SK-N-MC (cell line): ENCODE measurements around the gene FAT3.
A peak's percentile ranks its signal among the peaks of the same experiment; 100 is the strongest.

ENCODE experiments used
- DNase-seq: peaks from one replicate; pipeline ENCODE4 v3.0.0-alpha.2; 2011; ENCODE audit warnings: low read depth, low spot score
- H3K27ac ChIP-seq: fragments of 200-600 bp; sonication (generic); 2 replicates; pipeline ENCODE4 v1.5.1; 2016; ENCODE audit warnings: mixed run types
- H3K36me3 ChIP-seq: fragments of 200-600 bp; sonication (generic); 2 replicates; pipeline ENCODE4 v1.6.1; 2017; ENCODE audit warnings: antibody characterized with exemption, low read length, mixed read lengths; ENCODE audit not compliant: insufficient read depth
- H3K4me3 ChIP-seq: fragments of 200-600 bp; sonication (generic); 2 replicates; pipeline ENCODE4 v1.5.1; 2016
- H3K9ac ChIP-seq: fragments of 200-600 bp; sonication (generic); 2 replicates; pipeline ENCODE4 v1.8.0; 2017; ENCODE audit warnings: mixed run types, mixed read lengths; ENCODE audit not compliant: insufficient read length
- H3K9me3 ChIP-seq: fragments of 200-600 bp; sonication (generic); 2 replicates; pipeline ENCODE4 v1.6.1; 2017; ENCODE audit warnings: low read depth, mild to moderate bottlenecking, antibody characterized with exemption, low read length, moderate library complexity, mixed read lengths
- EZH2 ChIP-seq: fragments of 200-600 bp; sonication (generic); IDR thresholded peaks from one replicate; pipeline ENCODE4 v1.6.1; 2017; ENCODE audit warnings: antibody characterized with exemption
- FOXP2 ChIP-seq: optimal IDR thresholded peaks from 2 replicates; pipeline ENCODE3; 2011; ENCODE audit warnings: mild to moderate bottlenecking, moderate library complexity; ENCODE audit not compliant: insufficient read depth; ENCODE audit errors: extremely low read length, control extremely low read depth
- POLR2AphosphoS5 ChIP-seq: IDR thresholded peaks from 2 replicates; pipeline ENCODE4 v1.6.1; 2012; ENCODE audit warnings: mild to moderate bottlenecking, low read depth, low read length, borderline replicate concordance

FAT3 gene

DNA sequence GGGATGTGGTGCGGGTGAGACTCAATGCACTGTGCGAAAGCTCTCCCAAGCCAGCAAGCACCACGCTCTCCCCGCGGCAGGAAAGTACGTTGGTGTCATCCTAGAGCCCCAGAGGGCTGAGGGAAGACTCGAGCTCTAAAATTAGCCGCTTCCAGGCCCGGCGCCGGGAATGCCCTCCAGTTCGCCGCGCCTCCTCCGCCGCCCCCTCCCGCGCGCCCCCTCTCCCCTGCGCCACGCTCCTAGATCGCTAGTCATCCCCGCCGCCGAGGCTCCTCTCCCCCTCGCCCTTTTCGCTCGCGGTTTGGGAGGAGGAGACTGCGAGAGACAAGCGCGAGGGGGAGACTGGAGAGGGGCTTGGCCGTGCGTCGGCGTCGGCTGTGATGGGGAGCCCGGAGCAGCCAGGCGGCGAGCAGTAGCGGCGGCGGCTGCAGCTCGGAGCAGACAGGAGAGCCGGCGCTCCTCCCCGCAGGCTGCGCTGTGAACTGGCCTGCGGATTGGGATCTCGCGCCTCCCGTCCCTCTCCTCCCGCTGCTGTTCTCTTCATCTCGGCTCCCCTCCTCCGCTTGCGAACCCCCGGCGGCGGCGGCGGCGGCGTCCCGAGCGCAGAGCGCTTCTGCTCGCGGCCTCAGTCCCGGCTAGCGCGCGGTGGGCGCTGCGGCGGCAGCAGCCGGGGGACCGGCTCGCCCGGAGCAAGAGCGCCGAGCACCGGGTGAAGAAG, at the start of gene FAT3:
TSS of gene FAT3 (plus strand) at position 412 of the 718 bp plus-strand sequence. CDS start 127,295 bp downstream, outside the sequence.
- no peak within 1 kb of the TSS for H3K9ac ChIP-seq
- no peaks in the 10 kb centered on the region for H3K9me3 ChIP-seq
- H3K27ac ChIP-seq = no peak within 1 kb of the TSS
- H3K4me3 ChIP-seq = peak within 1 kb of the TSS; percentile 79
- H3K36me3 ChIP-seq = no peaks in the 10 kb centered on the region
- DNase-seq = no peak
- TF ChIP-seq POLR2AphosphoS5 (no peak), EZH2 (no peak), FOXP2 (no peak)

DNA sequence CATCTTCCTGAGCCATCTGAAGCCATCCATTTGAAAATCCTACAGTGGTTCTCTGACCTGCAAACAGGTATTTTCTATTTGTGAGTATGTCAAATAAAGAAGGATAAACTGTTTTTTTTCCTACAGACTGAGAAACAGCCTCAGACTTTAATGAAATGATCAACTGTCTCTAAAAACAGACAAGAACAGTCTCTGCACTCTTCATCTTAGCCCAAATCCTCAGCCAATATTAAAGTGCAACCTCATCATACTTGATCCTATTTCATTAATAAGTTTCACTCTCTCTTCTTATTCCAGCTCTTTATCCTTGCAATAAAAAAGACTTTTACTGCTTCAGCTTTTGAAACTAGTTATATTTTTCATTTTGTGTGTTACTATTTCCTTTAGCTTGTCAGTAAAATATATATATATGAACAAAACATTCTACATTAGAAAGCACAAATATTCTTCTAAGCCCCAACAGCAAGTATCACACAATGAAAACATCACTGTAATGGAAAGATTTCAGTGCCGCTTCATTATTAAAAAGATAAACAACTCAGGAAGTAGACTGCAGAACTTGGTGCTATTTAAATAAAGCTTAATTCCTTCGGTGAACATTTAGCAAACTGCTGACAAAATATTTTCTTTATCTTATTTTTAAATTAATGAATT, 45.5 kb upstream of the FAT3 start:
- no peak overlapping the region; the same call in 1 of the 2 replicates for H3K27ac ChIP-seq
- H3K36me3 ChIP-seq = no peaks in the 10 kb centered on the region
- no peak for TF ChIP-seq FOXP2
- no peak for TF ChIP-seq POLR2AphosphoS5
- no peak for TF ChIP-seq EZH2
- no peaks in the 10 kb centered on the region for H3K9me3 ChIP-seq
- no peak overlapping the region for H3K4me3 ChIP-seq
- DNase-seq = no peak
- H3K9ac ChIP-seq = no peak overlapping the region

DNA sequence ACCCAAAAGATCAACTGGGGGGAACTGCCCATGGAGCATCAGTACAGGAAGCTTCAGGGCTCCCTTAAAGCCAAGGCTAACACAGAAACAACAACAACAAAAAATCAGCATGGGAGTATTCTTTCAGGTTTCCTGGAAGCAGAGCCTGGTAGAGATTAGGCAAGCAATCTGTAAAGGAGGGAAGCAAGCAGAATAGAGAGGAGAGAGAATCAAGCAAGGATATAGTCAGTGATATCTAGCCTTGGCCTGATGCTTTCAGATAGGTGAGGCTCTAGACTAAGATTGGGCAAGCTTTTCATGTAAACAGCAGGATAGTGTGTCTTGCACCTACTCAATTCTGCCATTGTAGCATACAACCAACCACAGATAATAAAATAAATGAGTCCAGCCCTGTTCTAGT, 44.4 kb upstream of the FAT3 start:
- Histone ChIP-seq H3K4me3 (no peak overlapping the region), H3K36me3 (no peaks in the 10 kb centered on the region), H3K9ac (no peak overlapping the region), H3K9me3 (no peaks in the 10 kb centered on the region), H3K27ac (no peak overlapping the region)
- no peak for TF ChIP-seq POLR2AphosphoS5
- no peak for TF ChIP-seq EZH2
- TF ChIP-seq FOXP2 = no peak
- no peak for DNase-seq

DNA sequence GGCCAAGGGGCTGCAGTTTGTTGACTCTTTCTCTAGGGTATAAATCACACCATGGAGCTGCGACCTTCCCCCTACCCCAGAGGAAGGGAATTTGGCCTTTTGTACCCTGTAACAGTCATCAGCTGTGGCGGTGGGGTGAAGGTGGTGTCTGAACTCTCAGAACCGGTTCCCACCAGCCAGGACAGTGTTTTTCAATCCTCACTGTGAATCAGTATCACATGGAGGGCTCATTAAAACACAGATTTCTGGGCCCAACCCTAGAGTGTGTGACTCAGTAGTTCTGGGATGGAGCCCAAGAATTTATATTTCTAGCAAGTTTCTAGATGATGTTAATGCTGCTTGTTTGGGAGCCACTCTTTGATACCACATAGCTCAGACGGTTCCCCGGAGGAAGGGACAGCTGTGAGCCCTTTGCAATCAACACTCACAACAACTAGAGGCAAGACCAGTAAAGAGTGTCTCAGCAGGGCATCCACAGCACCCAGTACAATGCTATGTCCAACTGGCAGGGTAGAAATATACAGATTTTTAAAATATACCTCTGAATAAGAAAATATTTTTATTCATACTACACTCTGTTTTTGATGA, 43.9 kb upstream of the FAT3 start:
- no peak overlapping the region for H3K9ac ChIP-seq

DNA sequence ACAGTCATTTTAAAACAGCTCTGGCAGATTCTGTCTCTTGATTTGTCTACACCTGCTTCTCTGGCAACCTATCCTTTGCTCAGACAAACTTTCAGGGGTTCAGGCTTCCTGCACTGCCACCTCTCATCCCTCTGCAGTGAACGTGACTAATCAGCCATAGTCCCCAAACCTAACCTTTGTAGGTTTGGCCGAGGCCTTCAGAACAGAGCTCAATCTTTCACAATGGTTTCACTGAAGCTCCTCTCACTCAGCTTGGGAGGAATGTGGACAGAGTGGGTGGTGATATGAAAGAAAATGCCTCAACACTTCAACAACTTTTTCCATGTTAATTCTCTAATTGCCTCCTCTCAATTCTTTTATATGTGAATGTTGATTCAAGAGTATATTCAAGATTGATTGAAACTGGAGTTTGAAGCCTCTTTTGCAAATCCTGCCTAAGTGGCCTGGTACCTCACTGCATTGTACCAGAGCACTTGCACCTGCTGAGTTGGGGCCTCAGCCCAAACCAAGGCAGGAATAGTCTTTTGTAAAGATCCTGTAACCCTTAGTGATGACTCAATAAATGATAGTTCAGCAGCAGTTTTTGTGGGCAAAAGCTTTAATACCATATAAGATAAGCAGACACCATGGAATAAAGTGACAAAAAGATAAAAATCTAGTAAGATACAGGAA, 33.9 kb upstream of the FAT3 start:
- no peak for TF ChIP-seq FOXP2
- TF ChIP-seq POLR2AphosphoS5 = no peak
- no peak for TF ChIP-seq EZH2
- Histone ChIP-seq H3K36me3 (no peaks in the 10 kb centered on the region), H3K4me3 (no peak overlapping the region), H3K9me3 (no peaks in the 10 kb centered on the region), H3K27ac (no peak overlapping the region), H3K9ac (no peak overlapping the region)
- DNase-seq = no peak

More for the DNA sequence above, 43.9 kb upstream of the FAT3 start:
- TF ChIP-seq EZH2 (no peak), FOXP2 (no peak), POLR2AphosphoS5 (no peak)
- no peak for DNase-seq
- H3K4me3 ChIP-seq = no peak overlapping the region
- H3K9me3 ChIP-seq = no peaks in the 10 kb centered on the region
- no peak overlapping the region for H3K27ac ChIP-seq
- H3K36me3 ChIP-seq = no peaks in the 10 kb centered on the region

DNA sequence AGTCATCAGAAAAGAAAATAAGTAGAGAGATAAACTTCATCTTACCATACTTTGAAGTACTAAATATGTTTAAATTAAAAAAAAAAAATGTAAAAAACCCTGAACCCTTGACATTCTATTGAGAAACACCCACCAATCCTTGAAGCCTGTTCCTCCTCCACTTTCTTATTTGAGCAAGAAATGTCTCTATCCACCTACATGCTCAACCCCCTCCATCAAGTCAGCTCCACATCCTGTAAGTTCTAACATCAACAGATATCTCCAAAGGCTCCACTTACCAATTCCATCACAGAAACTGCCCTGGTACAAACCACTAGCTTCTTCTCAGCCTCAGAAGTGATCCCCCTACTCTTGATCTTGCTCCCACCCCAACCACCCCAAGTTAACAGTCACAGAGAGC, 32.5 kb upstream of the FAT3 start:
- no peaks in the 10 kb centered on the region for H3K9me3 ChIP-seq
- DNase-seq = no peak
- no peak overlapping the region for H3K4me3 ChIP-seq
- H3K27ac ChIP-seq = no peak overlapping the region
- TF ChIP-seq EZH2 = no peak
- no peak for TF ChIP-seq POLR2AphosphoS5
- TF ChIP-seq FOXP2 = no peak
- no peaks in the 10 kb centered on the region for H3K36me3 ChIP-seq
- no peak overlapping the region for H3K9ac ChIP-seq

DNA sequence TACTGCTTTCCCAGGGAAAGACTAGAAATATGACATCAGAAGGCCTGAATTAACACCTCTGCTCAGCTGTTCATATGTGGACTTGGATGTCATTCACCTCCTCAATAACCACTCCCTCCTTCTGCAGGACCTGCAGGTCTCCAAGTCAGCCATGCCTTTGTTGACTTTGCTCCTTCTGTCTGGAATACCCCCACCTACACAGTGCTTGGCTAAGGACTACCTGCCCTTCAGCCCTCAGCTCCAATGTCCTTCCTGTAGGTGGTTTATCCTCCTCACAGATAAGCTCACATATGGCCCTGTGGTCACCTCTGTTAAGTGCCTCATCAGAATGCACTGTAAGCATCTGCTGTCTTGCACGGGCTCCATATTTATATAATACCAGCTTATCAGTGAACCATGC, 26.4 kb upstream of the FAT3 start:
- TF ChIP-seq POLR2AphosphoS5 (no peak), FOXP2 (no peak), EZH2 (no peak)
- Histone ChIP-seq H3K27ac (no peak overlapping the region), H3K9me3 (no peaks in the 10 kb centered on the region), H3K36me3 (no peaks in the 10 kb centered on the region), H3K9ac (no peak overlapping the region), H3K4me3 (no peak overlapping the region)
- no peak for DNase-seq

DNA sequence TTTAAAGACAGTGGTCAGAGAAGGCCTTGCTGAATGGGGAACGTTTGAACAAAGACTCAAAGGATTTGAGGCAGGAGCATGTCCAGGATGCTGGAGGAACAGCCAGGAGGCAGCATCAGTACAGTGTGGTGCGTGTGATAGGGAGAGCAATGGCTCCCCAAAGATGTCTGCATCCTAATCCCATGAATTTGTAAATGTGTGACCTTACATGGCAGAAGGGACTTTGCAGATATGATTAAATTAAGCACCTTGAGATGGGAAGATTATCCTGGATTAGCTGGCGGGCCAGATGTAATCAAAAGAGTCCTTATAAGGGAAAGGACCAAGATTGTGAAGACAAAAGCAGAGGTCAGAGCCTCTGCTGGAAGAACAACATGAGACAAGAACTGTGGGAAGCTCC, 24.6 kb upstream of the FAT3 start:
- Histone ChIP-seq H3K9ac (no peak overlapping the region), H3K36me3 (no peaks in the 10 kb centered on the region), H3K9me3 (no peaks in the 10 kb centered on the region), H3K4me3 (no peak overlapping the region), H3K27ac (no peak overlapping the region)
- TF ChIP-seq EZH2 (no peak), FOXP2 (no peak)
- no peak for DNase-seq
